Measurements from ENCODE around the gene RESF1. TPM values are rescaled to one million over a fixed set of nuclear protein-coding genes. Genes with fewer than 3 reads are reported as not detected.

RESF1 gene
- total RNA-seq, 1 donor from 2014 or later, result 16.9 TPM

GRCh38 chr12:31989571-31990362, 30.6 kb downstream of the RESF1 start:
- Mint-ChIP-seq H3K9me3 (ENCODE audit: low read depth) (peaks cover 6% of the 10 kb centered on the region), H3K27ac (ENCODE audit: unreplicated experiment) (no peak overlapping the region), H3K27me3 (ENCODE audit: low read depth) (no peaks in the 10 kb centered on the region), H3K4me1 (ENCODE audit: low read depth) (peaks cover 17% of the 10 kb centered on the region), H3K36me3 (ENCODE audit: low read depth) (peaks cover 7% of the 10 kb centered on the region), H3K4me3 (ENCODE audit: unreplicated experiment) (no peak overlapping the region)
- no peak for DNase-seq (ENCODE audit: low spot score)
- no peak for TF ChIP-seq CTCF (IDR thresholded peaks at IDR 0.05)

- DNase-seq (ENCODE audit: low spot score), result no peak
- Mint-ChIP-seq H3K27ac (ENCODE audit: unreplicated experiment) (no peak overlapping the region), H3K9me3 (ENCODE audit: low read depth) (no peaks in the 10 kb centered on the region), H3K4me3 (ENCODE audit: unreplicated experiment) (no peak overlapping the region), H3K4me1 (ENCODE audit: low read depth) (peaks cover 9% of the 10 kb centered on the region), H3K27me3 (ENCODE audit: low read depth) (no peaks in the 10 kb centered on the region), H3K36me3 (ENCODE audit: low read depth) (peaks cover 7% of the 10 kb centered on the region)
- no peak for TF ChIP-seq CTCF (IDR thresholded peaks at IDR 0.05)
These were observed 31.9 kb downstream of the RESF1 start for GRCh38 chr12:31991146-31991545.

GRCh38 chr12:31991815-31992214, 32.6 kb downstream of the RESF1 start:
- H3K27me3 Mint-ChIP-seq (ENCODE audit: low read depth), result no peaks in the 10 kb centered on the region
- H3K4me1 Mint-ChIP-seq (ENCODE audit: low read depth), result peaks cover 6% of the 10 kb centered on the region
- DNase-seq (ENCODE audit: low spot score), result no peak
- peaks cover 7% of the 10 kb centered on the region for H3K36me3 Mint-ChIP-seq (ENCODE audit: low read depth)
- no peak overlapping the region for H3K27ac Mint-ChIP-seq (ENCODE audit: unreplicated experiment)
- H3K9me3 Mint-ChIP-seq (ENCODE audit: low read depth), result no peaks in the 10 kb centered on the region
- H3K4me3 Mint-ChIP-seq (ENCODE audit: unreplicated experiment), result no peak overlapping the region
- TF ChIP-seq CTCF (IDR thresholded peaks at IDR 0.05), result no peak

GRCh38 chr12:31999692-32000091, 40.5 kb downstream of the RESF1 start:
- Mint-ChIP-seq H3K4me1 (ENCODE audit: low read depth) (peaks cover 7% of the 10 kb centered on the region), H3K4me3 (ENCODE audit: unreplicated experiment) (no peak overlapping the region), H3K27me3 (ENCODE audit: low read depth) (no peaks in the 10 kb centered on the region), H3K36me3 (ENCODE audit: low read depth) (peaks cover 9% of the 10 kb centered on the region), H3K9me3 (ENCODE audit: low read depth) (no peaks in the 10 kb centered on the region), H3K27ac (ENCODE audit: unreplicated experiment) (no peak overlapping the region)
- TF ChIP-seq CTCF (IDR thresholded peaks at IDR 0.05), result no peak
- no peak for DNase-seq (ENCODE audit: low spot score)

- TF ChIP-seq CTCF (IDR thresholded peaks at IDR 0.05), result no peak
- Mint-ChIP-seq H3K4me1 (ENCODE audit: low read depth) (peaks cover 7% of the 10 kb centered on the region), H3K9me3 (ENCODE audit: low read depth) (no peaks in the 10 kb centered on the region), H3K4me3 (ENCODE audit: unreplicated experiment) (no peak overlapping the region), H3K27me3 (ENCODE audit: low read depth) (no peaks in the 10 kb centered on the region), H3K27ac (ENCODE audit: unreplicated experiment) (no peak overlapping the region), H3K36me3 (ENCODE audit: low read depth) (peaks cover 9% of the 10 kb centered on the region)
- no peak for DNase-seq (ENCODE audit: low spot score)
These were observed 41.3 kb downstream of the RESF1 start for GRCh38 chr12:32000373-32001005.

Measured in chondrocyte (in vitro differentiated cells).